HG02884 (cell line): Measurements from ENCODE around the gene SAP30L.

Experiments used
- ATAC-seq: cut with Tn5 transposase; IDR thresholded peaks from one replicate; pipeline ENCODE4 v1.9.1; 2021; ENCODE audit warnings: mild to moderate bottlenecking, moderate library complexity; ENCODE audit not compliant: unreplicated experiment

The SAP30L gene

GRCh38 chr5:154418344-154418820, 27.4 kb upstream of the SAP30L start:
- ATAC-seq: no peak

- ATAC-seq: no peak
Measured at GRCh38 chr5:154419236-154419635, 26.6 kb upstream of the SAP30L start.

DNA sequence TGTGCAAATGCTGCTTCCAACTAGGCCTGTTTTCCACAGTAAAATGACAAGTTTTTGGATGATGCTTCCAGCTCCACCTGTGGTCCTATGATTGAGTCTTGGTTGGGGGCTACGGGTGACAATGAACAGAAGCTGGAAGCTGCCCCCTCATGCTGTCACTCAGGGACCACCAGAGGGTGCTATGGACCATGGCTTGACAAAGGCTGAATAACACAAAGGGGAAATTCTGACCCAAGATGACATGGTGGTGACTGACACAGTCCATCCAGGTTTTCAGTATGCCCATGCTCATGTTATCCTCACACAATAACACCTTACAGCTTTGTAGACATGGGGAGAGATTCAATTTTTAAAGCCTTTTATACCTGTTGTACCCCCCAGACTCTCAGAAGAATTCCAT, 23.9 kb upstream of the SAP30L start:
- no peak for ATAC-seq

DNA sequence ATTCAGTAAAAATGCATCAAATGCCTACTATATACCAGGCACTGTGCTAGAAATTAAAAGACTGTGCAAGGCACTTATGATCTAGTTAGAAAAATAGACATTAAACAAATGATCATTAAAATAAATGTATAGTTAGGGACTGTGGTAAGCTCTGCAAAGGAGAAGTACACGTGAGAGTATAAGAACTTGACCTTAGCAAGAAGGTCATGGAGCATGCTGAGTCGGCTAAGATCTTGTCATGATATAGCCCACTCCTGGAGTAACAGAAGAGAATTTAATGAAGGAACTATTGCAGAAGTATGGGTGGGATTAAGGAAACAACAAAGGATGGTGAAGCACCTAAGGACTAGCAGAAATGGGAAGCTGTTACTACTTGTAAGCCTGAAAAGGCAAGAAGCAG, 23.5 kb upstream of the SAP30L start:
- ATAC-seq: no peak

- ATAC-seq: no peak
Measured at GRCh38 chr5:154428208-154428607, 17.6 kb upstream of the SAP30L start.

DNA sequence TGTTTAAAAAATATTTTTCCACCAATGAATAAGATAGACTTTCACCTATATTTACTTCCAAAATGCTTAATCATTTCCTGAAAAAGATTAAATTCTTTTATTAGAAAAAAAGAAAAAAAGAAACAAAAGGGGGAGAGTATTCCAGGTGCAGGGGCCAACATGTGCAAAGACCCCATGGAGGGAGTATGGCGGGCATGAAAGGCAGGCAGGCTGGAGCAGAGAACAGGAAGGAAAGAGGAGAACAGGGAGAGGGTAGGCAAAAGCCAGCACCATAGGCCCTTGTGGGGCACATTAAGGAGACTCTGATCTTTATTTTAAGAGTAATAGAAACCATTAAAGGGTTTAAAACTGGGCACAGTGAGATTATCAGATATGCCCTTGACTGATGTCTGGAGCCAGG, 16.5 kb upstream of the SAP30L start:
- no peak for ATAC-seq

DNA sequence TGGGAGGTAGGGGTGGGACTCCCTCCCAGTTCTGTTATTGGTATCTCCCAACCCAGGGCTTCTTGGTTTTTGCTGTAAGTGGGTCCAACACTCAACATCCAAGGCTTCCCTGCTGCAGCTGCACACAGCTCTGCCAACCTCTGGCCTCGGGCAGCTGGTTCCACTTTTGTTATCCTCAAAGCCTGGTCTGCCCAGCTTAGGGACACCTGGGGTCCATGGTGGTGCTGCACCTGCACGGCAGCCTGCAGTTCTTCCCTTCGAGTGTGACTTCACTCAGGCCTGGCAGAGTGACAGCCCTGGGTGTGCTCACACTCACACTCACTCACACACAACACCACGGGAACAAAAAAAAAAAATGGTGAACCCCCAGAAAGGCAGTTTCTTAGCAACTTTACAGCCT, 15.3 kb upstream of the SAP30L start:
- no peak for ATAC-seq

GRCh38 chr5:154430961-154431630, 14.7 kb upstream of the SAP30L start:
- no peak for ATAC-seq

- no peak for ATAC-seq
Measured at GRCh38 chr5:154435226-154435625, 10.6 kb upstream of the SAP30L start.

DNA sequence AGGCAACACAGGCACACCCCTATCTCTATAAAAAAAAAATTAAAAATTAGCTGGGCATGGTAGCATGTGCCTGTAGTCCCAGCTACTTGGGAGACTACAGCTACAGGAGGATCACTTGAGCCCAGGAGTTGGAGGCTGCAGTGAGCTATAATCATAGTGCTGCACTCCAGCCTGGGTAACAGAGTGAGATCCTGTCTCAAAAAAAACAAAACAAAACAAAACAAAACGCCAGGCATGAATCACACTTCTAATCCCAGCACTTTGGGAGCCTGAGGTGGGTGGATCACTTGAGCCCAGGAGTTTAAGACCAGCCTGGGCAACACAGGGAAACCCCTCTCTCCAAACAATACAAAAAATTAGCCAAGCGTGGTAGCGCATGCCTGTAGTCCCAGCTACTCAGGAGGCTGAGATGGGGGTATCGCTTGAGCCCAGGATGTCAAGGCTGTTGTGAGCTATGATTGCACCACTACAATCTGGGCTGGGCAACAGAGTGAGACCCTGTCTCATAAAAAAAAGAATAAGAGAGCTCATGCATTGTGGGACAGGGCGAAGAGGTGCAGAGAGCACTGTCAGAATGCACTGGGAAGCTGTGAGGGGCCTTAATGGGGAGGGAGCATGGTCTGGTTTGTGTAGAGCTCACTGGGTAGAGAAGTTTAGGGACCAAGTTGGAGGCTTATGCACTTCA, 8.4 kb upstream of the SAP30L start:
- no peak for ATAC-seq

DNA sequence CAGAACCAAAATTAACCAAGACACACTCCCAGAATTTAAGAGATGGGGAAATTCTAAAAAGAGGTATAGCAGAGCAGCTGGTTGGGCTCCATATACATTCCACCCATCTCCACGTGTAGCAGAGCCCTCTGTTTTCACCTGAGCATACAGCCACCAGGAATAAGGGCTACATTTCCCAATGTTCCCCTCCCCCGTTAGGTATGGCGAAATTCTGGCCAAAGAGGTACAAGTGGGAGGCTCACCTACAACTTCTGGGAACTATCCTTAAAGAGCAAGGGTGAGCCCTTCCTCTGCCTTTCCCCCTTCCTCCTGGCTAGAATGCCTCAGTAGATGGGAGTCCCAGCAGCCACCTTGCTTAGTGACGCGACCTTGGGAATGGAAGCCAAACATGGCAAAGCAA, 5.3 kb upstream of the SAP30L start:
- no peak for ATAC-seq

GRCh38 chr5:154442801-154443200, 3.0 kb upstream of the SAP30L start:
- ATAC-seq: no peak

GRCh38 chr5:154444556-154445421, 1.0 kb upstream of the SAP30L start:
- peak; percentile 8 for ATAC-seq

- peak; percentile 6 for ATAC-seq
Measured at GRCh38 chr5:154446195-154447088, 645 bp downstream of the SAP30L start.

- no peak for ATAC-seq
Measured at GRCh38 chr5:154447089-154447725, 1.4 kb downstream of the SAP30L start.

- ATAC-seq: no peak
Measured at GRCh38 chr5:154449786-154450185, 4.0 kb downstream of the SAP30L start.

- ATAC-seq: no peak
Measured at GRCh38 chr5:154451957-154452356, 6.2 kb downstream of the SAP30L start.

GRCh38 chr5:154455585-154455984, 9.8 kb downstream of the SAP30L start:
- no peak for ATAC-seq

- no peak for ATAC-seq
Measured at GRCh38 chr5:154456540-154456939, 10.7 kb downstream of the SAP30L start.

DNA sequence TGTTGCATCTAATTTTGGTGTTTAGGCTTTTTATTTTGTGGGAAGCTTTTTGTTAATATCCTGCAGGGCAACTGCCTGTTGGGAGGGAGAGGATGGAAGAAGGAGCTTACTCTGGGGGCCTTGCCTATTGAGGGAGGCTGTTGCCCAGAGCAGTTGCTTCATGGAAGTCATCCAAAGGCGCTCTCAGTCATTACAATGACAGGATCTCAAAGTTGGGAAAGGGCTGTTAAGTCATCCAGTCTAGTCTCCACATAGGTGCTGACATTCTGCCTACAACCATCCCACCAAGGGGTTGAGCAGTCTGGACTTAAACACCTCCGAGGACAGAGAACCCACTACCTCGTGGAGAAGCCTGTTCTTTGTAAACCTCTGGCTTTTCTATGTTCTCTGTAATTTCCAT, 13.2 kb downstream of the SAP30L start:
- no peak for ATAC-seq
